Activated naive CD8-positive, alpha-beta T cell (primary cell): ENCODE measurements around the gene EFCAB14.
"Not testable (repeated sequence)": the region's sequence is repeated elsewhere in the genome, so short reads cannot be mapped to it uniquely, and the experiment has no call there.

ENCODE experiments used
- H3K27ac Mint-ChIP-seq: one replicate; pipeline ENCODE4 v1.8.0; 2021; ENCODE audit warnings: mixed read lengths
- H3K27me3 Mint-ChIP-seq: one replicate; pipeline ENCODE4 v1.8.0; 2021; ENCODE audit warnings: mixed read lengths
- H3K36me3 Mint-ChIP-seq: one replicate; pipeline ENCODE4 v1.8.0; 2021; ENCODE audit warnings: mixed read lengths
- H3K4me1 Mint-ChIP-seq: one replicate; pipeline ENCODE4 v1.8.0; 2021; ENCODE audit warnings: low read depth, mixed read lengths
- H3K4me3 Mint-ChIP-seq: one replicate; pipeline ENCODE4 v1.8.0; 2021; ENCODE audit warnings: mild to moderate bottlenecking, mixed read lengths
- H3K9me3 Mint-ChIP-seq: one replicate; pipeline ENCODE4 v1.8.0; 2021; ENCODE audit warnings: low read depth, mixed read lengths

Gene EFCAB14

DNA sequence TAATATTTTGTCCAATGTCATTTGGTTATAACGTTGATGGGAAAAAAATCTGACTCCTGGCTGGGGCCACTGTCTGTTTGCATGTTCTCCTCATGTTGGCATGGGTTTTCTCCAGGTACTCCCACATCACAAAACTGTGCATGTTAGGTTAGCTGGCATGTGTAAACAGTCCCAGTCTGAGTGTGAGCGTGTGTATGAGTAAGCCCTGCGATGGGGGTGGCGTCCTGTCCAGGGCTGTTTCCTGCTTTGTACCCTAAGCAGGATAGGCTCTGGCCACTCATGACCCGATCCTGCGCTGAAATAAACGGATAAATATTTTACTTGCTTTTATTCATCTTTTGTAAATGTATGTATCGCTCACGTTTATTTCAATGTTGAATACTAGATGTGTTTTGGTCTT lies 13.5 kb downstream of the EFCAB14 start:
- no peaks in the 10 kb centered on the region for H3K9me3 Mint-ChIP-seq
- peaks cover 43% of the 10 kb centered on the region for H3K4me1 Mint-ChIP-seq
- no peak overlapping the region for H3K4me3 Mint-ChIP-seq
- no peaks in the 10 kb centered on the region for H3K27me3 Mint-ChIP-seq
- H3K27ac Mint-ChIP-seq, result no peak overlapping the region
- peaks cover 5% of the 10 kb centered on the region for H3K36me3 Mint-ChIP-seq

DNA sequence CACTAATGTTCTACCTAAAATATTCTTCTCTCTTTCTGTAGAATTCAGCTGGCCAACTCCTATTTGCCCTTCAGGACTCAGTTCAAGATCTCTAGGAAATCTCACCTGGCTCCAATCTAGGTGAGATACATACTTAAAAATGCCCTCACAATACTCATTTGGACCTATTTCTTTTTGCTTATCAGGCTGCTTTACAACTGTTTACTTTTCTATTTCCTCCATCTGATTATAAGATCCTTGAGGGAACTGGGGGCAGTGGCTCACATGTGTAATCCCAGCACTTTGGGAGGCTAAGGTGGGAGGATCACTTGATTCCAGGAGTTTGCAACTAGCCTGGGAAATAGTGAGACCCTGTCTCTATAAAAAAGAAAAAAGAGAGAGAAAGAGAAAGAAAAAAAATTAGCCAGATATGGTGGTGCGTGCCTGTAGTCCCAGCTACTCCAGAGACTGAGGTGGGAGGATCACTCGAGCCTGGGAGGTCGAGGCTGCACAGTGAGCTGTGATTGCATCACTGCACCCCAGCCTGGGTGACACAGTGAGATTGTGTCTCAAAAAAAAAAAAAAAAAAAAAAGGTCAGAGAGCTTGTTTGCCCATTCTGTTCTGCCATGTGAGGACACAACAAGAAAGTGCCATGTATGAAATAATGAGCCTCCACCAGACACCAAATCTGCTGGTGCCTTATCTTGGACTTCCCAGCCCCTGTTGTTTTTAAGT lies 14.8 kb downstream of the EFCAB14 start:
- Mint-ChIP-seq H3K27me3 (no peaks in the 10 kb centered on the region), H3K36me3 (peaks cover 5% of the 10 kb centered on the region), H3K27ac (no peak overlapping the region), H3K4me3 (no peak overlapping the region), H3K9me3 (no peaks in the 10 kb centered on the region), H3K4me1 (peaks cover 45% of the 10 kb centered on the region)

GRCh38 chr1:46699666-46700065 lies 19.2 kb downstream of the EFCAB14 start:
- Mint-ChIP-seq H3K36me3 (peaks cover 22% of the 10 kb centered on the region), H3K27me3 (no peaks in the 10 kb centered on the region), H3K9me3 (no peaks in the 10 kb centered on the region), H3K4me1 (peaks cover 32% of the 10 kb centered on the region), H3K27ac (no peak overlapping the region), H3K4me3 (no peak overlapping the region)

DNA sequence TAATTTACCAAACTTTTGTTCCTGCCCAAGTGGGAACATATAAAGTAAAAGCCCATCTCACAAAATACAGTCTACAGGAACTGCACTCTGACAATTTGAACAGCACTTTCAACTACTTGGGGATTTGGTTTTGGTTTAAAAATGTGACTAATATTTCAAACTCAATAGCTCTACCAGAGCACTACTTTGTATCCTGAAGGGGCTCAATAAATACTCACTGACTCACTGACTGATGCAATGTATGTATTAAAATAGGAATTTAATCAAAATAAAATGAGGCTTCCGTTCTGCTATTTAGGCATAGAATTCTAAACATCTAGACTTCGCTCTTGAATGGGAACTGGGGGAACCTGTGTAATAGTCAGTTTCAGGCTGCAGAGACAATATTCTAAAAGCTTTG lies 21.9 kb downstream of the EFCAB14 start:
- Mint-ChIP-seq H3K4me3 (no peak overlapping the region), H3K27me3 (no peaks in the 10 kb centered on the region), H3K36me3 (peaks cover 22% of the 10 kb centered on the region), H3K27ac (no peak overlapping the region), H3K4me1 (peaks cover 20% of the 10 kb centered on the region), H3K9me3 (no peaks in the 10 kb centered on the region)

GRCh38 chr1:46694676-46695075 lies 24.2 kb downstream of the EFCAB14 start:
- H3K4me3 Mint-ChIP-seq, H3K4me1 Mint-ChIP-seq, H3K27me3 Mint-ChIP-seq, H3K27ac Mint-ChIP-seq, H3K9me3 Mint-ChIP-seq: not testable (repeated sequence)
- H3K36me3 Mint-ChIP-seq, result peaks cover 22% of the 10 kb centered on the region

DNA sequence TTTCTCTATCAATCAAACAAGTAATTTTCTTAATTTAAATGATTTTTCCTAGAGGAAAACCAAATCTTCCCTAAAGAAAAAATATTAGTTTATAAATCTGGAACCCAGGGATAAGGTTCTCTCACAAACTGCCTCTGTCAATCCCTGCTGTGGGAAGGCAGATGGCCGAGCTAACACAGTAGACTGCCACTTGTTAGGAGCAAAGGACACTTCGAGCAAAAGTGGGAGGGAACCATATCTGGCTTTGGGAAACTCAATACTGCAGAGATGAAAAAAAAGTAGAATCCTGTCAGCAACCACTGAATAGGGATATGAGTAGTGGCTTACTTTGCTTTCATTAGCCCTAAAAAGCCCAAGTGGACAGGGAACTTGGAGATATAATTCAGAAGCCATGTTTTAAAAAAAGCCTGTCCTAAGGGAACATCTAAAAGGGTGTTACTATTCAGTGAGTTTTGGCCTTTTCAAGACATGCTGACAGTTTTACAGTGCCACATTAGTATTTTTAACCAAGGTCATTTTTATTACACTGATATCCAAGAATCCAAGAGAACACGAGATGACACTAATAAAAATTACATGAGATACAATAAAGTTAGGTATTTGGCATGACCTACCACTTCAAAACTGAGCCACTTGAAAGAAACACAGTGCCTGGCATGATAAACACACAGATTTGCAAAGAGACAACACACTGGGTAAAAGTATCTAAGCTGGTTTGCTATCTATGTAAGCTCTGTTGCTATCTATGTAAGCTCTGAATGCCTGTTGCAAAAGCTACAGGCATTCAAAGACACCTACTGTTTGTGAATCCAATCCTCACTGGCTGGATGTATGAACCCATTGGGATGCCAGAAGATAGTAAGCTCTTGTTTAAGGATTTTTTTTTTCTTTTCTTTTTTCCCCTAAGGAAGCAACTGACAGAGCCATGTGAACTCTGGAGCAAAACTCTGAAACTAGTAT lies 25.8 kb downstream of the EFCAB14 start:
- peaks cover 16% of the 10 kb centered on the region for H3K36me3 Mint-ChIP-seq
- H3K4me1 Mint-ChIP-seq, result peaks cover 12% of the 10 kb centered on the region
- no peak overlapping the region for H3K4me3 Mint-ChIP-seq
- H3K27ac Mint-ChIP-seq, result peak overlapping the region; percentile 13
- H3K27me3 Mint-ChIP-seq, result no peaks in the 10 kb centered on the region
- H3K9me3 Mint-ChIP-seq, result no peaks in the 10 kb centered on the region

- H3K4me3 Mint-ChIP-seq, result no peak overlapping the region
- H3K27ac Mint-ChIP-seq, result no peak overlapping the region
- no peaks in the 10 kb centered on the region for H3K9me3 Mint-ChIP-seq
- H3K36me3 Mint-ChIP-seq, result peaks cover 18% of the 10 kb centered on the region
- H3K27me3 Mint-ChIP-seq, result no peaks in the 10 kb centered on the region
- H3K4me1 Mint-ChIP-seq, result peaks cover 19% of the 10 kb centered on the region
These were observed 26.7 kb downstream of the EFCAB14 start for GRCh38 chr1:46691997-46692790.

GRCh38 chr1:46690931-46691421 lies 27.9 kb downstream of the EFCAB14 start:
- H3K4me1 Mint-ChIP-seq, result peaks cover 22% of the 10 kb centered on the region
- H3K9me3 Mint-ChIP-seq, result no peaks in the 10 kb centered on the region
- peaks cover 13% of the 10 kb centered on the region for H3K36me3 Mint-ChIP-seq
- no peaks in the 10 kb centered on the region for H3K27me3 Mint-ChIP-seq
- H3K4me3 Mint-ChIP-seq, result no peak overlapping the region
- peak overlapping the region; percentile 34 for H3K27ac Mint-ChIP-seq

DNA sequence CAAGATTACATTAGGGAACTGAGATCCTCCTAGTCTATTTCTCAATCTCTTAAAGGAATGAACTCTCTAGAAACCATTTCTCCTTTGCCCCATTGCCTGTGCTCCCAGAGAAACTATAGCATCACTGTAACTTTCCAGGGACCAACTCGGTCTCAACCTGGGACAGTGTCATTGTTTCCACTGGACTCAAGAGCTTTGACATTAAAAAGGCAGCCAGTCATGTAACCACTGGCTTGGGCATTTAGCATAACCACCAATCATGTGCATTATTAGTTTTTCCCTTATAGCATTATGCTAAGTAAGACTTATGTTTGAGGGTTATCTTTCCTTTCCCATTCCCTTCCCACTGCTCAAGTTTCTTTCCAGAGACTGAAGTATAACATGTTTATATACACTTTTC lies 29.0 kb downstream of the EFCAB14 start:
- Mint-ChIP-seq H3K4me3 (no peak overlapping the region), H3K27ac (peak overlapping the region; percentile 41), H3K36me3 (peaks cover 2% of the 10 kb centered on the region)

DNA sequence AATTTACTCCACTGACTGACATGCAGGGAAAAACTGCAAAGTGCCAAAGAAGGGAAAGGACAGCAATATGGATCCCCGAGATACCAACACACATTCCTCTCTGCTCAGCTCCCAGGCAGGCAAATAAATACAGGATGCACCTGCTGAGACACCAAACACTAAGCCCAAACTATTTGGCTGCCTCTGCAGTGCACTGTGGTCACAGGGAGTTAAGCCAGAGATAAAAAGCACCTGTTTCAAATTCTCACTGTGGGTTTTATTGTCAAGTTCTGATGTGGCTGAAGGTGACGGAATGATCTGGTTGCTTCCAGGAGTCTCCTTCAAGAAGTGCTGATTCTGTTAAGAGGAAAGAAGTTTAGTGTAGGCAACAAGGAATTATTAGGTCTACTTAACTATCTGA lies 29.6 kb downstream of the EFCAB14 start:
- H3K4me1 Mint-ChIP-seq, result peaks cover 24% of the 10 kb centered on the region
- H3K27ac Mint-ChIP-seq, result peak overlapping the region; percentile 41
- H3K4me3 Mint-ChIP-seq, result no peak overlapping the region
- no peaks in the 10 kb centered on the region for H3K9me3 Mint-ChIP-seq
- H3K36me3 Mint-ChIP-seq, result peaks cover 2% of the 10 kb centered on the region
- no peaks in the 10 kb centered on the region for H3K27me3 Mint-ChIP-seq

More for the DNA sequence above, 29.0 kb downstream of the EFCAB14 start:
- H3K4me1 Mint-ChIP-seq, result peaks cover 23% of the 10 kb centered on the region
- H3K27me3 Mint-ChIP-seq, result no peaks in the 10 kb centered on the region
- H3K9me3 Mint-ChIP-seq, result no peaks in the 10 kb centered on the region

GRCh38 chr1:46687921-46688509 lies 30.9 kb downstream of the EFCAB14 start:
- Mint-ChIP-seq H3K27ac (peak overlapping the region; percentile 65), H3K4me1 (peaks cover 21% of the 10 kb centered on the region), H3K4me3 (no peak overlapping the region), H3K27me3 (no peaks in the 10 kb centered on the region), H3K36me3 (peaks cover 2% of the 10 kb centered on the region), H3K9me3 (no peaks in the 10 kb centered on the region)

DNA sequence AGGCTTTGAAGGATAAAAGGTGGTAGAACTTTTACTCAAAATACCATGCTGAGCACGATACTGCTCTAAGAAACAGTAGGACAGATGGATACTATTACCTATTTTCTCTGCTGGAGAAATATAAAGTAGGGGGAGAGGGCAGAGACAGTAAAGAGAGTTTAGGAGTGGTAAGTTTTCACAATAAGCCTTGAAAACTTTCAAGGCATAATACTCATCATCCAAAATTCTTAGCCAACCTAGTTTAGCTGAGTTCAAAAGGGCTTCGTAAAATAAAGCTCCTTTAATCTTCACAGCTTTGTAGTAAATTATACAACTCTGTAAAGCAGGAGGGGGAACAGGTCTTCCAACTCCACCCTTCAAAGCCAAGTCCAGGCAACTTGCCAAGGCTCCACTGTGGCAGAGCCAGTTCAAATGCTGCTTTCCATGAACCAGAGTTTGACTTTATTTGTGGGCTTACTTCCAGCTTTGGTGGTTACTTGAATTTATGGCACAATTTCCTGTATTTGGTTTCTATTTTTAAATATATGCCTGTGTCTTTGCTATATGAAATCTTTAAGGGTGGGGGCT lies 31.7 kb downstream of the EFCAB14 start:
- Mint-ChIP-seq H3K36me3 (peaks cover 2% of the 10 kb centered on the region), H3K27ac (peak overlapping the region; percentile 59)

GRCh38 chr1:46686255-46686654 lies 32.7 kb downstream of the EFCAB14 start:
- peak overlapping the region; percentile 30 for H3K27ac Mint-ChIP-seq
- H3K9me3 Mint-ChIP-seq, result no peaks in the 10 kb centered on the region
- no peaks in the 10 kb centered on the region for H3K27me3 Mint-ChIP-seq
- no peak overlapping the region for H3K4me3 Mint-ChIP-seq
- peaks cover 21% of the 10 kb centered on the region for H3K4me1 Mint-ChIP-seq
- H3K36me3 Mint-ChIP-seq, result peaks cover 2% of the 10 kb centered on the region

More for the DNA sequence above, 31.7 kb downstream of the EFCAB14 start:
- Mint-ChIP-seq H3K4me1 (peaks cover 21% of the 10 kb centered on the region), H3K27me3 (no peaks in the 10 kb centered on the region), H3K4me3 (no peak overlapping the region), H3K9me3 (no peaks in the 10 kb centered on the region)

DNA sequence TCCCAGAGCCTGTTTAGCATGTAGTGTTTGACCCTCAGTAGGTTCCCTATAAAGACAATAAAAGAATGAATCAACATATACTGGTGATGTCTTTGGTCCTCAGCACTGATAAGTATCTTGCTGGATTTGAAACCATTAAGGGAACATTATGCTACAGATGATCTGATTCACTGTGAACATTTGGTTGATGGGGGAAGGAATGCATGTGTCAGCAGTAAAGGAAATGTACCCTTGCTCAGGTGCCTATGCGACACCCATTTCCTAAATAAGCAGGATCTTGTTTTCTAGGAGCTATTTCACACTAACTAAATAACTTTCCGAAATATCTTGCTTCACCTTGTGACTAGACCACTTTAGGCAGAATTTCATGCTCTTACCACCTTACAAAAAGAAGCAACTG lies 34.2 kb downstream of the EFCAB14 start:
- Mint-ChIP-seq H3K27ac (peak overlapping the region; percentile 41), H3K36me3 (peaks cover 9% of the 10 kb centered on the region), H3K4me3 (no peak overlapping the region), H3K9me3 (no peaks in the 10 kb centered on the region), H3K4me1 (peaks cover 19% of the 10 kb centered on the region), H3K27me3 (no peaks in the 10 kb centered on the region)
